Neural progenitor cell (in vitro differentiated cells): ENCODE data around the gene CHST5.

Source experiments
- CTCF ChIP-seq: fragments of 200-600 bp; sonication (generic); IDR thresholded peaks from 2 replicates; pipeline ENCODE4 v1.5.1; 2017; ENCODE audit warnings: antibody characterized with exemption, mild to moderate bottlenecking
- EZH2 ChIP-seq: fragments of 200-600 bp; sonication (generic); IDR thresholded peaks from 2 replicates; pipeline ENCODE4 v1.6.1; 2017; ENCODE audit warnings: antibody characterized with exemption, mild to moderate bottlenecking, moderate library complexity
- EZH2phosphoT487 ChIP-seq: fragments of 200-600 bp; sonication (generic); IDR thresholded peaks from 2 replicates; pipeline ENCODE4 v1.6.1; 2017; ENCODE audit warnings: antibody characterized with exemption

- no peak for TF ChIP-seq EZH2phosphoT487
- no peak for TF ChIP-seq CTCF
- TF ChIP-seq EZH2, result no peak
These were observed 32.1 kb downstream of the CHST5 start for GRCh38 chr16:75503801-75504200.
